RCC 7860 (cell line): ENCODE data around the gene FTH1.
A peak's percentile ranks its signal among the peaks of the same experiment; 100 is the strongest.

Source experiments
- DNase-seq: peaks from one replicate; pipeline ENCODE4 v3.0.0-alpha.2; 2015; ENCODE audit warnings: low spot score
- FAIRE-seq: peaks from 2 replicates; lab custom pipeline; 2012; peaks lifted over from hg19 to GRCh38; lab: Jason Lieb, UNC

Gene FTH1

DNA sequence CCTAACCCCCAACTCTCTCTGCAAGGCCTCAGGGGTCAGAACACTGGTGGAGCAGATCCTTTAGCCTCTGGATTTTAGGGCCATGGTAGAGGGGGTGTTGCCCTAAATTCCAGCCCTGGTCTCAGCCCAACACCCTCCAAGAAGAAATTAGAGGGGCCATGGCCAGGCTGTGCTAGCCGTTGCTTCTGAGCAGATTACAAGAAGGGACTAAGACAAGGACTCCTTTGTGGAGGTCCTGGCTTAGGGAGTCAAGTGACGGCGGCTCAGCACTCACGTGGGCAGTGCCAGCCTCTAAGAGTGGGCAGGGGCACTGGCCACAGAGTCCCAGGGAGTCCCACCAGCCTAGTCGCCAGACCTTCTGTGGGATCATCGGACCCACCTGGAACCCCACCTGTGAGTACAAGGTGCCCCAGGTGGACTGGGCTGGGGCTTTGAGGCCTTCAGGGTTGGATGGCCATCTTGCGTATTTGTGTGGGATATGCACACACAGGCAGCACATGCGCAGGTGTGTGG, 17.3 kb downstream of the FTH1 start, which contains the start of gene BEST1:
BEST1 (plus strand) TSS at position 317 of the 513 bp plus-strand sequence. CDS start 1,456 bp downstream, outside the sequence.
- FAIRE-seq, result no peak
- DNase-seq, result no peak

DNA sequence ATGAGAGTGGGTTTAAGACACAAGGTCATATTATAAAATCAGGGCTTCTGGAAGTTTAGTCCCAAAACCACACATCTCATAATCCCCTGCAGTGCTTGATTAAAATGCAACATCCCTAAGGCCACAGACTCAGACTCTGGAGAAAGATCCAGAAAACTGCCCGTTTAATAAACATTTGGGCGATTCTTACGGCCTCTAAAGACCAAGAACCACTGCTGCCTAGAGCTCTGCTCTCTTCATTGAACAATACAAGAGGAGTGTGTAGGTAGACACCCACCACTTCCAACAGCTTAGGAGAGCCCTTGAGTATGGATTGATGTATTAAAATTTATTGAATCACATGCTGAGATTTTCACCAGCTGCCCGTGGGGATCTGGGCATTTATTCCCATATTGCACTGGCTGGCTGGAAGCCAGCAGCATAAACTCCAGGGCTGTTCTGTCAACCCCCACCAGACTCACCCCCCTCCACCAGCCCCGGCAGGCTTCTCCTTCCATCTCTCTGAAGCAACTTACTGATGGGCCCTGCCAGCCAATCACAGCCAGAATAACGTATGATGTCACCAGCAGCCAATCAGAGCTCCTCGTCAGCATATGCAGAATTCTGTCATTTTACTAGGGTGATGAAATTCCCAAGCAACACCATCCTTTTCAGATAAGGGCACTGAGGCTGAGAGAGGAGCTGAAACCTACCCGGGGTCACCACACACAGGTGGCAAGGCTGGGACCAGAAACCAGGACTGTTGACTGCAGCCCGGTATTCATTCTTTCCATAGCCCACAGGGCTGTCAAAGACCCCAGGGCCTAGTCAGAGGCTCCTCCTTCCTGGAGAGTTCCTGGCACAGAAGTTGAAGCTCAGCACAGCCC, 18.0 kb downstream of the FTH1 start:
- FAIRE-seq (no peak), DNase-seq (no peak)

DNA sequence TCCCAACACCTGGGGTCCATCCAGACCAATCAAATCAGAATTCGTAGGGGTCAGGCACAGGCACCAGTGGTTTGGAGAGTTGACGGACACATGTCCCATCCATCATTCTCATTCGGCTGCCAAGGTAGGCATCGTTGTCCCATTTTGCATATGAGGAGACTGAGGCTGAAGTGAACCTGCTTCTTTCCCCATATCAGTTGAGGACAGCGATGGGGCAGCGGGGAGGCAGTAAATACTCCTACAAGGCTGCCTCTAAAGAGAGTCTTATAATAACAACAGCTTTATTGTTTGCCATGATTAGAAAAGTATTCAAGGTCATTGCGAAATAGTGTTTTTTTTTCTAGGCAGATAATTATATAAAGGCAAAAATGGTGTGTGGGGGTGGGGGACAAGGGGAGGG, 18.9 kb downstream of the FTH1 start:
- DNase-seq (no peak), FAIRE-seq (no peak)

DNA sequence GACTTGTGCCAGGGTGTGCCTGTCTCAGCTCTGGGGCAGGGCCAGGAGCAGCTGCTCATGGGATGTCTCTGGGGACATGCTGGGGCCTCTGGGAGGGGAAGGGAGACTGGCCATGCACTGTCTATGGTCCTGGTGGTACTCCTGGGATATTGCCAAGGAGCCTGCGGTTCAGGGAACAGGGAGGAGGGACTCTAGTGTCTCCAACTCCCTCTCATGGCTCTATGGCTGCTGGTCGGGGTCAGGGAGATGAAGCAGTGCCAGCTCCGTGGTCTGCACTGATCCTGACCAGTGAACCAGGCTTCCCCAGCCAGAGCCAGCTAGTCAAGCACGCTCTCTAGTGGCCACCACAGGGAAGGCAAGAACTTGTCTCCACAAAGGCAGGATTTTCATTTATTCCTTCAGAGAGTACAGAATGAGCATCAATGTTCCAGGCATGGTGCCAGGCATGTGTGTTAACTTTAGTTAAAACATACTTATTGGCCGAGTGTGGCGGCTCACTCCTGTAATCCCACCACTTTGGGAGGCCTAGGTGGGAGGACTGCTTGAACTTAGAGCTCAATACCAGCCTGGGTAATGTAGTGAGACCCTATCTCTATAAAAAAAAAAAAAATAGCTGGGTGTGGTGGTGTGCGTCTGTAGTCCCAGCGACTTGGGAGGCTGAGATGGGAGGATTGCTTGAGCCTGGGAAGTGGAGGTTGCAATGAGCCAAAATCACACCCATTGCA, 19.8 kb downstream of the FTH1 start:
- DNase-seq (peak; percentile 66), FAIRE-seq (no peak)

DNA sequence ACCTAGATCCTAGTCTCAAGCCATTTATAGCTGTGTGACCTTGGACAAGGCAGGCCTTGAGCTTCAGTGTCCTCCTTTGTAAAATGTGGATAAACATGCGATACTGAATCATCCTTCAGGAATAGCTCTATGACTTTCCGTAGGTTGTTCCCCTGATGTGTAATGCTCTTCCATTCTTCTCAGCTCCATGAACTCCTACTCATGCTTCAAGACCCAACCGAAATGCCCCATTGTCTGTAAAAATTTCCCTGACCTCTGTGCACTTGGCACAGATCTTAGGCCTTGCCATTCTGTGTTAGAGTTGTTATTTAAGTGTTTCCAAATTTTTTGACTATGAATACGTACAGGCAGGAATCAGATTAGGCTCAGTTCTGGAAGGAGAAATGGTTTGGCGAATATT, 20.5 kb downstream of the FTH1 start:
- DNase-seq (no peak), FAIRE-seq (no peak)

DNA sequence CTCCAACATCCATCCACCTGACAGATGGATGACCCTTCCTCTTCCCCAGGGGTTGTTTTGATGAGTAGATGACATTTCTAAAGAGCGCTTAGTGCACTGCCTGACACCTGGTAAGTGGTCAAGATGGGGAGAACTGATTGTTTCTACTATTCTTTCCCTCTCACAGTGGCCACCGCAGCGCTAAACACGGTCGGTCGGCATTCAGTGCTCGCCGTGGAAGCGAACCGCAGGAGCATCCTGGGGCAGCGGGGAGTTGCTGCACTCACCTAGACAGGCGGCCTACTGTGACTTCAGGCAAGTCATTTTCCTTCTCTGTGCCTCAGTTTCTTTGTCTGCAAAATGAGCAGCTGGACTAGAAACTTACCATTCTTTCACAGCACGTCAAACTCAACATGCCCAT, 22.2 kb downstream of the FTH1 start:
- FAIRE-seq, result no peak
- DNase-seq, result no peak

DNA sequence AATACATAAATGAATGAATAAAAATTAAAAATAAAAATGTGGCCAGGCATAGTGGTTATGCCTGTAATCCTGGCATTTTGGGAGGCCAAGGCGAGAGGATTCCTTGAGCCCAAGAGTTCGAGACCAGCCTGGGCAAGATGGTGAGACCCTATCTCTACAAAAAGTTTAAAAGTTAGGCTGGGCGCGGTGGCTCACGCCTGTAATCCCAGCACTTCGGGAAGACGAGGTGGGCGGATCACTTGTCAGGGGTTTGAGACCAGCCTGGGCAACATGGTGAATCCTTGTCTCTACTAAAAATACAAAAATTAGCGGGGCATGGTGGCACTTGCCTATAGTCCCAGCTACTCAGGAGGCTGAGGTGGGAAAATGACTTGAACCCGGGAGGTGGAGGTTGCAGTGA, 27.0 kb downstream of the FTH1 start:
- FAIRE-seq (no peak), DNase-seq (no peak)

DNA sequence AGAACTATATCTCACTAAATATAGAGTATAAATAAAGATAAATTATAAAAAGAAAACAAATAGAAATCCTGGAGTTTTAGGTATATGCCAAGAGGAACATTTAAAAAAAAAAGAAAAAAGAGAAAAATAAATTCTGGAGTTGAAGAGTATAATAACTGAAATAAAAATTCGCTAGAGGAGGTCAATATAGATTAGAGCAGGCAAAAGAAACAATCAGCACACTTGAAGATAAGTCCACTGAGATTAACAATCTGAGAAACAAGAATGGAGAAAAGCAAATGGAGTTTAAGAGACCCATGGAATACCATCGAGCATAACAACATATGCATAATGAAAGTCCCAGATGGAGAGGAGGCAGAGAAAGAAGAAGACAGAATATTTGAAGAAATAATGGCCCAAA, 31.6 kb downstream of the FTH1 start:
- DNase-seq (no peak), FAIRE-seq (no peak)

DNA sequence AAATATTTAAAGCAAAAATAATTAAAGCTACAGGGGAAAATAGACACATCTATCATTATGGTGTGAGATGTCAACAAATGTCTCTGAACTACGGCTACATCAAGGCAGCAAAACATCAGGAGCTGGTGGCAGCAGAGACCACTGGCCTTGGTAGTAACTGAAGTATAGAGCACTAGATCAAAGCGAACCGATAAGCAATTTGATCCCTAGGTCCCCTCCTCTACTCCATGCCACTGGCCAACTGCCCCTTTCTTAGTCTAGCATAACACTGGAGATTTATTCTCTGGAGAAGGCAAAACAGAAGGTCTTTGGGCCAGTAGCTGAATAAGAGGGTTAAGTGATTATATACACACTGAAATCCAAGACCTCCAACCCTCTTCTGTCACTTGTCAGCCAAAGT, 36.5 kb downstream of the FTH1 start:
- FAIRE-seq (no peak), DNase-seq (no peak)

DNA sequence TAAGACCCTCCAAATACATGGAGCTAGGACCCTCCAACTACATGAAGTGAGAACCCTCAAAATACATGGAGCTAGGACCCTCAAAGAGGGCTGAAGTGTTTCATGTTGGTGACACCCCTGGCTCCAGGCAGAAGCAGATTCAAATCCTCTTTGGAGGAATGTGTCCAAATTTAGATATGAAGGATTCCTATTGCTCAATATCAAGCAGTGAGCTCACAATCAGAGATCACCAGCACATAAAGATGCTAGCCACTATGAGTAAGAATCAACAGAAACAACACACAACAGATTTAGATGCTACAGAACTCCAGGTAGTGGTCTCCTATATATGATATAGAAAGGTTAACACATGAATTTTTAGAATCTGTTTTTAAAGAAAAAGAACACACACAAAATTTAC, 38.8 kb downstream of the FTH1 start:
- no peak for DNase-seq
- FAIRE-seq, result no peak

DNA sequence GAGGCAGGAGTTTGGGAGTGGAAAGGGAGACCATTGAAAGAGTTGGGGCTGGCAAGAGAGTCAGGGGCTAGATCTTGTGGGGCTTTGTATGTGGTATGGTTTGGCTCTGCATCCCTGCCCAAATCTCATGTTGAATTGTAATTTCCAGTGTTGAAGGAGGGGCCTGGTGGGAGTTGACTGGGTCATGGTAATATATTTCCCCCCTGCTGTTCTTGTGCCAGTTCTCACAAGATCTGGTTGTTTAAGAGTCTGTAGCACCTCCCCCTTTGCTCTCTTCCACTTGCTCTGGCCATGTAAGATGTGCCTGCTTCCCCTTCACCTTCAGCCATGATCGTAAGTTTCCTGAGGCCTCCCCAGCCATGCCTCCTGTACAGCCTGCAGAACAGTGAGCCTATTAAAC, 39.9 kb downstream of the FTH1 start:
- no peak for DNase-seq
- FAIRE-seq, result no peak

DNA sequence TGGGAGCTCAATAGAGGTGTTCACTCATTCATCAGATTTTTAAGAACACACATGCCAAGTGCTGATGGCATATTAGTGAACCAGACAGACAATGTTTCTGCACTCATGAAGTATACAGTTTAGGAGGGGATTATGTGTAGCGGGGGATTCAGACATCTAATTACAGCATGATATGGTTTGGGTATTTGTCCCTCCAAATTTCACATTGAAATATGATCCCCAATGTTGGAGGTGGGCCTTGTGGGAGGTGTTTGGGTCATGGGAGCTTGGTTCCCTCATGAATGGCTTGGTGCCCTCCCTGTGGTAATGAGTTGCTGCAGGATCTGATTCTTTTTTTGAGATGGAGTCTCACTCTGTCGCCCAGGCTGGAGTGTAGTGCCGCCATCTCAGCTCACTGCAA, 41.2 kb downstream of the FTH1 start:
- DNase-seq (no peak), FAIRE-seq (no peak)

DNA sequence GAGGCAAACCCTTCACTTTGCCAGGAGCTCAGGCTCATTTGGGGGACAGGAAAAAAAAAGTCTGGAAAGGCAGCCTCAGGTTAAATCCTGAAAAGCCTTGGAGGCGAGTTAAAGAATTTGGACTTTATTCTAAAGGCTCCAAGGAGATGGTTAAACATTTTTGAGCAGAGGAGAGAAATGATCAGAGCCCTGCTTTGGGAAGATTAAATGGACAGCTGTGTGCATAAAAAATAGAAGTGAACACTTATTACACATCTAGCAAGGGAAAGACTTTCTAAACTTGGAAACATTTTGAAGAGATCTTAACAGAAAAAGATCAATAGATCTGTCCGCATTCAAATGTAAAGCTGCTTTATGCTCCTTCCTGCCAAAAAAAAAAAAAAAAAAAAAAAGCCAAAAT, 41.7 kb downstream of the FTH1 start:
- no peak for FAIRE-seq
- no peak for DNase-seq

DNA sequence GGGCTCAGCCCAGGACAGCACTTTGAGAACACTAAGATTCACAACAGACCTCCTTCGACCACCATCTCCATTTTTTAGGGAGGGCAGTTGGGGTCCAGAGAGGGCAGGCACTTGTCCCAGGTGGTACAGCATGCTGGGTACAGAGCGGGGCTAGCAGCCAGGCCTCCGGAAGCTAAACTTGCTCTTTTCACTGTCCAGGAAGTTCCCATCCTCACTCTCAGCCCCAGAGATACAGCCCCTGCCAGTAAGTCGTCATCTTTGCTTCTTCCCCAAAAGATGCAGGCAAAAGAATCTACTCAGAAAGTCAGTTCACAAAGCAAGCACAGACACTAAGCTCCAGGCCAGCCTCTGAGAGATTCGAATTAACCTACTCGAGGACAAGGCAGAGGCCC, 43.4 kb downstream of the FTH1 start:
- FAIRE-seq, result no peak
- no peak for DNase-seq

DNA sequence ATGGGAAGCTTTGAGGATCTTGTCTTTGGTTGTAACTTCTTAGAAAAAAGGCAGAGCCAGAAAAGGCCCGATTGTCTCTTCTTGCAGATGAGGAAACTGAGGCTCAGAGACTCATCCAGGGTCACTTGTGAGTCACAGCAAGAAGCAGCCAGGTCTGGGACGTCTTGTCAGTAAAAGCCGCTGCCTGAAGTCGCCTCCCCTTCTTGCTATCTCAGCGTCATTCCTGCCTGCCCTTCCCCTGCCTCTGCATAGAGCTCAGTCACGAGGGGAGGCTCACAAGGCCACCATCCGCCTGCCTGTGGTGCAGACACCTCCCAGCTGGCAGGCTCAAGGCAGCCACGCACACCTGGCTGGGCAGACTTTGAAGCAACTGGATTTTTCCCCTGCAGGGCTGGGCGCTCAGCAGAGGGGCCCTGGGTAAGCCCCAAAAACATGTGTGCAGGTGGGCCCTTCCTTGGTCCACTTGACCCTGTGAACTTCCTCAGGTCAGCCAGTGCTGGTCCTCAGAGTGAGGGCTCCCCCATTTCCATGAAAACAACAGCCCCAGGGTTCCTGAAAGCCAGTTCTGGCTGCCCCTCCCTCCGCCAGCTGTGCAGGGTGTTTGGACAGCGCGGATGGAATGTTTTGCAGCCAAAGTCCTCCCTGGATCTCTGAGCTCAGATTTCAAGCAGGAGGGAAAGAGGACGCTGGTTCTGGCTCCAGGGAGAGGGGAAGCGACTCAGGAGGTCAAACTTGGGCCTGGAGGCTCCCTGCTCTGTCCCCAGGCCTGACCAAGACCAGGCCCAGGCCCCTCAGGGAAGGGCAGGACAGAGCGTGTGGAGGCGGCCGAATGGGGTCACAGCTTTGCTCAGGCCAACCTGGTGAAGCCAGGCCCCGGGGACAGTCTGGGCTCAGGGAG, 44.0 kb downstream of the FTH1 start:
- FAIRE-seq (no peak), DNase-seq (no peak)

DNA sequence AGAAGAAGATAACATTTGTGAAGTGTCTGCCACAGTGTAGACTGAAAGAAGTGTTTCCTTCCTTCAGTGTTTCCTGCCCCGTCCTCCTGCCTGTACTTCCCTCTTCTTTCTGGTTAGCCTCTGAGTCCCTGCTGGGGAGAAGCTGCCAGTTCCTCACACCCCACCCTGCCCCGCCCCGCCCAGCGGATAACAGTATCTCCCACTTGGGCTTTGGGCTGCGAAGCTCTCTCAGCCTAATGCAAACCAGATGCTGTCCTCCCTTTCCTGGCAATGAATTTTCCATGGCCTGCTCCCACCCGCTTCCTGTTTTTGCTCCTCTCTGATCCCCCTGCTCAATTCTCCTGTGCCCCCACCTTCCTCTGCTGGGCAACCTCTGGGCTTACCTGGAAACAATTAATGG, 44.9 kb downstream of the FTH1 start:
- no peak for FAIRE-seq
- DNase-seq, result no peak

DNA sequence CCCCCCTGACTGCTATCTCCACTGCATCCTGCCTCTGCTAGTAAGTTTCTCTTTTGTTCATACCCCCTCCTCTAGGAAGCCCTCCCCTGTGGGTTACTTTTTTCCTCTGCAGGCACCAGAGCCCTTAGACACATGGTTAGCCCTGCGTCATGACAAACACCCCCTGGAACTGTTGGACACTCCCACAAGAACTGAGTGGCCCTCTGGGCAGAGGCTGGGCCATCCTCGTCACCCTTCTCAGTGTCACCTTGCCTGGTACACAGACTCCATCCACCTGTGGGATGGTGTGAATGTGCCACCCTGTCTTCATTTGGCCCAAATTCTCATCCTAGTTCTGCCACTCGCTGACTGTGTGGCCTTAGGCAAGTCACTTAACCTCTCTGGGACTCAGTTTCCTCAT, 46.0 kb downstream of the FTH1 start:
- FAIRE-seq, result no peak

DNA sequence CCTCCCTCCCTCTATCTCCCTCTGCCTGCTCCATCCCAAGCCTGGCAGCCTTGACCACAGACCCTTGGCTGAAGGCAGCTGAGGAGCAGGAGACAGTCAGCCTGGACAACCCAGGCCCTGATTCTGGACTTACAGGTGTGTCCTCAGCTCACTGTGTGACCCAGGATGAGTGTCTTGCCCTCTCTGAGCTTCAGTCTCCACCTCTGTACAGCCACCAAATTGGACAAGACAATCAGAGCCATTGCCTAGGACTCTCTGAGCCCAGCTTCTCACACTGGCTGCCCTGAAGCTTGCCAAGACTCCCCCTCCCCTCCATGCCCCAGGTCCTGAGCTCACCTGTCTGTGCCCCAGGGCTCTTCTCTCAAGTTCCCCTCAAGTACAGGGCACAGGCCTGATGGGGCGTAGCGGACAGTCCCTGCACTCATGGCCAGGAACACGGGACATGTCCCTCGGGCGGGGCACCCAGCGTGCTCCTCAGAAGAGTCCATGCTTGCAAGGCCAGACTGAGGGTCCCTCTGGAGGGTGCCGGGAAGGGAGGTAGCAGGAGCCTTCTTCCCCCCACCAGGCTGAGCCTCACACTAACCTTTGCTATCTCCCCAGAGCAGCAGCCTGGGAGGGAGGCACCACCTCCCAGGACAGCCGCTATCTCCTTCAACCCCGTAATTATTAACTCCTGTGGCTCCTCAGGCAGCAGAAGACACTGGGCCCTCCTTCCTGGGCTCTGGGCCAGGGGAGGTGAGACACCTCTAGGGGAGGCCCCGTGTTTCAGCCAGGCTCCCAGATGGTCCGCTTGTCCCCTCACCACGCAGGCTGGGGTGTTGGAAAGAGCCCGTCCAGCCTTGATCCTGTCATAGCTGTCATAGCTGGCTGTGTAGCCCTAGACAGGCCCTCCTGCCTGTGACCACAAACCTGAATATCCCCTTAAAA, 47.5 kb downstream of the FTH1 start:
- DNase-seq (peak; percentile 49), FAIRE-seq (peak; percentile 24)

More for the DNA sequence above, 46.0 kb downstream of the FTH1 start:
- DNase-seq, result no peak

DNA sequence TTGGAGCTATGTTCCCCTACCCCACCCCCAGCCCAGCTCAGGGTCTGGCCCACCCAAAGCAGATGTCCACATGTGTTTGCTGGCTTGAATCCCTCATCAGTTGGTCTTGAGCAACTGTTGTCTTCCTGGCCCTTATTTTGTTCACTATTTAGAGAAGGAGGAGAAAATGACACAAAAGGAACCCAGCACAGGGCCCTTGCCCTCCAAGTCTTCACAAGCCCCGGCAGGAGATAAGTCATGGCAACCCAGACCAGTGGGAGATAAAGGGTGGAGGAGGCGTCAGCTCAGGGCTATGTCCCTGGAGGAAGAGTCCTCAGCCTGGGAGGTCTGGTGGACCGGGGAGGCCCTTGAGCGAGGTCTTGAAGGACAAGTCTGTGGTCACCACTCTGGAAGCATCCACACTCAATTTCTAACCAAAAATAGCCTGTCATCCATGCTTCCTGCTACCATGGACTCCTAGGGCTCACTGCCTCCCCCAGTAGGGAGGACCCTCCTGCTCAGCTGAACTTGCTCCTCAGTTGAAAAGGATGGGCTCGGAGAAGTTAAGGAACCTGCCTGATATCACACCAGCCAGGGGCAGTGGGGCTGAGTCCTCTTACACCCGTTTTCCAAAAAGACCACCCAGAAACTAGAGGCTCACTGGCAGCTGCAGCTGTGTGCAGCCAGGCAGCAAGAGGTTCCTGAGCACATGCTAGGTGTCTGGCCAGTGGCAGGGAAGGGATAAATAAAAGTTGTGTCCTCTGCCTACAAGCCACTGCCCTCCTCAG, 48.3 kb downstream of the FTH1 start:
- FAIRE-seq (no peak), DNase-seq (no peak)
